ENCODE data around the gene GNB1L.

DNA sequence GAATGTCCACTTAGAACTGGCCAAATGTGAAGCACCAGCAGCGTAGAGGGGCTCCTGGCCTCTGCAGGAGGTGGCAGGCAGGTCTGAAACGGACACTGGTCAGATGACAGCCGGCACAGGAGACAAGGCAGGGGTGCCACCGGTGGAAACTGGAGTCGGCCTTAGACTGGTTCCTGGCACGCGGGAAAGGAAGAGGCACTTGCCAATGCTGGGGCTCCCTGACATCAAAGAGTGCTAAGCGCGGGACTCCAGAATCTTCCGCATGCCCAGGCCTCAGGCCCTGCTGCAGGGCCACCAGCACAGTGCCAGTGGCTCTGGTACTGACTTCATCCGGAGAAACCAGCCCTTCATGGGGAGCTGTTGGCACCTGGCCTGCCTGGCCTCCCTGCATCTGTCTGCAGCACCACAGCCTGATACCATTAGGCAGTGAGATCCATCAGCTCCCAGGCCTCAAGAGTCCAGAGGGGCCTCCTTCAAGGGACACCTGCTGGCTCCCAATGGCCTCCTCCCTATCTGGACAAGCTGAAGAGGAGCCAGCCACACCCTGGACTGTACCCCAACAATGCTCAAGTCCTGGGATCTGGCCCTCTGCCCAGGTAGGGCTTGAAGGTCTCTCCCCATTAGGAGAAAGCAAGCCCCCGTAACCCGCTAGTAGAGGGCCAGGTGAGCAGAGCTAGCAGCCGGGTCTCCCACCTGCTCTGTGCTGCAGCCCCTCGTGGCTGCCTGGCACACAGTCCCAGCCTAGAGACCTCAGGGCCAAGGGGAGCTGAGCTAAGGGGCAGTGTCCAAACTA is 29.7 kb upstream of the GNB1L start:
- TF ChIP-seq GATA3 (IDR thresholded peaks at IDR 0.05; ENCODE audit: low read depth, low read length): no peak
- no peak for TF ChIP-seq GATA2 (IDR thresholded peaks at IDR 0.05; ENCODE audit: low read depth, low read length)

All from SH-SY5Y (cell line).